ENCODE measurements around the gene ABHD8. TPM values are rescaled to one million over a fixed set of nuclear protein-coding genes. Genes with fewer than 3 reads are reported as not detected.
A peak's percentile ranks its signal among the peaks of the same experiment; 100 is the strongest.

The ABHD8 gene
- 10 to 100 TPM in 1 of 4 donors, 1 to 10 TPM in 3; 2.1 to 14.1 (median 5.6) TPM for total RNA-seq

GRCh38 chr19:17303167-17303939, at the start of gene ABHD8:
Gene ABHD8 (minus strand): TSS chr19:17303425. CDS start chr19:17301616, 1,809 bp downstream.
- peak within 1 kb of the TSS; percentile 47 to 91 (median 65) for H3K27ac ChIP-seq
- H3K4me1 ChIP-seq = peaks cover 0 to 47% (median 7%) of the 10 kb centered on the region in 4 donors
- no peaks in the 10 kb centered on the region for H3K9me3 ChIP-seq
- peak; percentile 94 to 98 (median 94) for DNase-seq
- peaks cover 0 to 7% (median 0%) of the 10 kb centered on the region in 3 donors for H3K36me3 ChIP-seq
- no peaks in the 10 kb centered on the region for H3K27me3 ChIP-seq
- peak within 1 kb of the TSS; percentile 61 to 91 (median 78) for H3K4me3 ChIP-seq
- TF ChIP-seq CTCF (IDR thresholded peaks at IDR 0.05) = peak; percentile 47 to 82 (median 71)
- TF ChIP-seq POLR2A (IDR thresholded peaks at IDR 0.05) = no peak

GRCh38 chr19:17352608-17353280, 49.5 kb upstream of the ABHD8 start:
- H3K27me3 ChIP-seq = no peaks in the 10 kb centered on the region
- H3K36me3 ChIP-seq = no peaks in the 10 kb centered on the region
- H3K27ac ChIP-seq = peak overlapping the region in 1 of 4 donors; percentile 25
- no peaks in the 10 kb centered on the region for H3K9me3 ChIP-seq
- H3K4me3 ChIP-seq = no peak overlapping the region
- DNase-seq = no peak
- TF ChIP-seq POLR2A (IDR thresholded peaks at IDR 0.05) (no peak), CTCF (IDR thresholded peaks at IDR 0.05) (no peak)
- no peaks in the 10 kb centered on the region for H3K4me1 ChIP-seq

- no peak for DNase-seq
- no peaks in the 10 kb centered on the region for H3K27me3 ChIP-seq
- no peaks in the 10 kb centered on the region for H3K9me3 ChIP-seq
- no peak overlapping the region for H3K4me3 ChIP-seq
- TF ChIP-seq POLR2A (IDR thresholded peaks at IDR 0.05) (no peak), CTCF (IDR thresholded peaks at IDR 0.05) (no peak)
- H3K4me1 ChIP-seq = no peaks in the 10 kb centered on the region
- H3K27ac ChIP-seq = no peak overlapping the region
- no peaks in the 10 kb centered on the region for H3K36me3 ChIP-seq
Measured at GRCh38 chr19:17351815-17352435, 48.7 kb upstream of the ABHD8 start.

GRCh38 chr19:17348700-17349099, 45.5 kb upstream of the ABHD8 start:
- H3K4me1 ChIP-seq = peaks cover 0 to 6% (median 0%) of the 10 kb centered on the region in 4 donors
- no peaks in the 10 kb centered on the region for H3K36me3 ChIP-seq
- H3K9me3 ChIP-seq = no peaks in the 10 kb centered on the region
- no peaks in the 10 kb centered on the region for H3K27me3 ChIP-seq
- TF ChIP-seq CTCF (IDR thresholded peaks at IDR 0.05) (no peak), POLR2A (IDR thresholded peaks at IDR 0.05) (no peak)
- DNase-seq = no peak
- peak overlapping the region in 1 of 4 donors; percentile 42 for H3K27ac ChIP-seq
- H3K4me3 ChIP-seq = no peak overlapping the region

- no peaks in the 10 kb centered on the region for H3K27me3 ChIP-seq
- DNase-seq = no peak
- peaks cover 0 to 6% (median 0%) of the 10 kb centered on the region in 4 donors for H3K4me1 ChIP-seq
- no peaks in the 10 kb centered on the region for H3K36me3 ChIP-seq
- TF ChIP-seq POLR2A (IDR thresholded peaks at IDR 0.05) = no peak
- no peak for TF ChIP-seq CTCF (IDR thresholded peaks at IDR 0.05)
- no peaks in the 10 kb centered on the region for H3K9me3 ChIP-seq
- H3K27ac ChIP-seq = peak overlapping the region in 2 of 4 donors; percentile 12 to 22
- H3K4me3 ChIP-seq = no peak overlapping the region
Measured at GRCh38 chr19:17347877-17348276, 44.7 kb upstream of the ABHD8 start.

Measured in Peyer's patch (tissue), 4 donors.